ENCODE measurements around the gene RUNX1.

RUNX1 gene

GRCh38 chr21:34980423-34981115, 68.5 kb downstream of the RUNX1 start:
- no peak overlapping the region for H3K4me3 Mint-ChIP-seq
- peaks cover 3% of the 10 kb centered on the region for H3K27me3 Mint-ChIP-seq (ENCODE audit: low read depth)
- no peaks in the 10 kb centered on the region for H3K9me3 Mint-ChIP-seq
- H3K27ac Mint-ChIP-seq = peak overlapping the region in 2 of 3 experiments; percentile 29 to 47
- no peak for TF ChIP-seq CTCF (IDR thresholded peaks at IDR 0.05; ENCODE audit: unreplicated experiment in 3 of 3)
- peaks cover 50% of the 10 kb centered on the region for H3K4me1 Mint-ChIP-seq
- H3K36me3 Mint-ChIP-seq (ENCODE audit: low read depth) = no peaks in the 10 kb centered on the region

GRCh38 chr21:34979383-34979782, 69.7 kb downstream of the RUNX1 start:
- TF ChIP-seq CTCF (IDR thresholded peaks at IDR 0.05; ENCODE audit: unreplicated experiment in 3 of 3) = no peak
- H3K36me3 Mint-ChIP-seq (ENCODE audit: low read depth) = no peaks in the 10 kb centered on the region
- peaks cover 42% of the 10 kb centered on the region for H3K4me1 Mint-ChIP-seq
- no peaks in the 10 kb centered on the region for H3K9me3 Mint-ChIP-seq
- H3K27ac Mint-ChIP-seq = no peak overlapping the region
- H3K27me3 Mint-ChIP-seq (ENCODE audit: low read depth) = peaks cover 3% of the 10 kb centered on the region
- no peak overlapping the region for H3K4me3 Mint-ChIP-seq

- Mint-ChIP-seq H3K27me3 (ENCODE audit: low read depth) (peaks cover 6% of the 10 kb centered on the region), H3K27ac (no peak overlapping the region), H3K36me3 (ENCODE audit: low read depth) (no peaks in the 10 kb centered on the region), H3K9me3 (no peaks in the 10 kb centered on the region), H3K4me3 (no peak overlapping the region), H3K4me1 (peaks cover 30% of the 10 kb centered on the region)
- no peak for TF ChIP-seq CTCF (IDR thresholded peaks at IDR 0.05; ENCODE audit: unreplicated experiment in 3 of 3)
Measured at GRCh38 chr21:34977333-34977732, 71.8 kb downstream of the RUNX1 start.

GRCh38 chr21:34974162-34974981, 74.7 kb downstream of the RUNX1 start:
- Mint-ChIP-seq H3K36me3 (ENCODE audit: low read depth) (no peaks in the 10 kb centered on the region), H3K9me3 (no peaks in the 10 kb centered on the region), H3K27me3 (ENCODE audit: low read depth) (peaks cover 6% of the 10 kb centered on the region), H3K27ac (peak overlapping the region in 1 of 3 experiments; percentile 40), H3K4me1 (peaks cover 18% of the 10 kb centered on the region), H3K4me3 (no peak overlapping the region)
- TF ChIP-seq CTCF (IDR thresholded peaks at IDR 0.05; ENCODE audit: unreplicated experiment in 3 of 3) = no peak

- Mint-ChIP-seq H3K36me3 (ENCODE audit: low read depth) (no peaks in the 10 kb centered on the region), H3K27me3 (ENCODE audit: low read depth) (peaks cover 7% of the 10 kb centered on the region), H3K4me1 (peaks cover 20% of the 10 kb centered on the region), H3K27ac (peak overlapping the region in 1 of 3 experiments; percentile 40), H3K4me3 (no peak overlapping the region), H3K9me3 (no peaks in the 10 kb centered on the region)
- no peak for TF ChIP-seq CTCF (IDR thresholded peaks at IDR 0.05; ENCODE audit: unreplicated experiment in 3 of 3)
Measured at GRCh38 chr21:34973685-34974084, 75.4 kb downstream of the RUNX1 start.
